Neuronal stem cell (in vitro differentiated cells): ENCODE measurements around the gene PDS5B.

Experiments
- DNase-seq: peaks from one replicate; pipeline ENCODE4 v3.0.0-alpha.2; 2013; ENCODE audit warnings: low spot score
- H2AFZ ChIP-seq: one replicate; pipeline ENCODE4 v1.6.1; 2013; ENCODE audit warnings: mild to moderate bottlenecking, low read length, inconsistent platforms
- H2AK5ac ChIP-seq: 2 replicates; pipeline ENCODE4 v1.6.1; 2013; ENCODE audit warnings: low read depth, mild to moderate bottlenecking, inconsistent platforms, low read length, moderate library complexity, mixed read lengths
- H2BK120ac ChIP-seq: 2 replicates; pipeline ENCODE4 v1.6.1; 2013; ENCODE audit warnings: low read depth, mild to moderate bottlenecking, inconsistent platforms, low read length, moderate library complexity, mixed read lengths
- H2BK12ac ChIP-seq: one replicate; pipeline ENCODE4 v1.6.1; 2013; ENCODE audit warnings: low read length, inconsistent platforms
- H2BK15ac ChIP-seq: 2 replicates; pipeline ENCODE4 v1.6.1; 2013; ENCODE audit warnings: mild to moderate bottlenecking, low read length, inconsistent platforms, mixed read lengths
- H2BK5ac ChIP-seq: one replicate; pipeline ENCODE4 v1.6.1; 2013; ENCODE audit warnings: inconsistent platforms, mild to moderate bottlenecking, low read length, moderate library complexity
- H3K14ac ChIP-seq: one replicate; pipeline ENCODE4 v1.6.1; 2013; ENCODE audit warnings: low read length, inconsistent platforms
- H3K18ac ChIP-seq: 2 replicates; pipeline ENCODE4 v1.6.1; 2013; ENCODE audit warnings: low read length, inconsistent platforms
- H3K23ac ChIP-seq: 2 replicates; pipeline ENCODE4 v1.6.1; 2013; ENCODE audit warnings: low read depth, mild to moderate bottlenecking, mixed read lengths, low read length, inconsistent platforms; ENCODE audit not compliant: poor library complexity
- H3K27ac ChIP-seq: replicated peaks from 3 replicates; pipeline ENCODE4 v1.5.1; 2013; ENCODE audit warnings: low read length, inconsistent platforms
- H3K27me3 ChIP-seq, 3 experiments: 2 replicates each; pipeline ENCODE4 v1.6.1; 2013; ENCODE audit warnings: low read length in 3 of 3, mild to moderate bottlenecking in 2 of 3, inconsistent platforms in 1 of 3, low read depth in 1 of 3, mixed read lengths in 1 of 3, moderate library complexity in 1 of 3; ENCODE audit not compliant: control insufficient read depth in 3 of 3, insufficient read depth in 3 of 3
- H3K36me3 ChIP-seq, 2 donors: replicated peaks in 1 of 2; 2 replicates each; pipeline ENCODE4 v1.6.1; 2013; ENCODE audit warnings: low read length in 2 of 2; ENCODE audit not compliant: control insufficient read depth in 2 of 2, insufficient read depth in 2 of 2
- H3K4ac ChIP-seq: 2 replicates; pipeline ENCODE4 v1.6.1; 2013; ENCODE audit warnings: inconsistent platforms, mild to moderate bottlenecking, low read length, moderate library complexity
- H3K4me1 ChIP-seq, 2 donors: 1 replicate in 1 of 2; 2 replicates in 1 of 2; pipeline ENCODE4 v1.6.1; 2013; ENCODE audit warnings: low read length in 2 of 2, low read depth in 1 of 2; ENCODE audit not compliant: control insufficient read depth in 2 of 2, insufficient read depth in 1 of 2
- H3K4me2 ChIP-seq: one replicate; pipeline ENCODE4 v1.6.1; 2013; ENCODE audit warnings: mild to moderate bottlenecking, low read length, inconsistent platforms; ENCODE audit not compliant: insufficient read depth, poor library complexity, severe bottlenecking
- H3K4me3 ChIP-seq, 2 donors: 2 replicates each; pipeline ENCODE4 v1.5.1; 2013; ENCODE audit warnings: low read length in 2 of 2, mild to moderate bottlenecking in 2 of 2, inconsistent platforms in 1 of 2, moderate library complexity in 1 of 2
- H3K79me1 ChIP-seq: one replicate; pipeline ENCODE4 v1.6.1; 2013; ENCODE audit warnings: low read depth, mild to moderate bottlenecking, inconsistent platforms, low read length, moderate library complexity
- H3K9ac ChIP-seq: one replicate; pipeline ENCODE4 v1.6.1; 2013; ENCODE audit warnings: mild to moderate bottlenecking, low read depth, low read length, inconsistent platforms; ENCODE audit not compliant: poor library complexity
- H3K9me3 ChIP-seq, 2 donors: replicated peaks in 1 of 2; 2 replicates each; pipeline versions ENCODE3 to v1.6.1; 2013; ENCODE audit warnings: low read length in 2 of 2, mild to moderate bottlenecking in 2 of 2, inconsistent platforms in 1 of 2, low read depth in 1 of 2, mixed read lengths in 1 of 2, moderate library complexity in 1 of 2; ENCODE audit not compliant: control insufficient read depth in 2 of 2, insufficient read depth in 1 of 2
- H4K8ac ChIP-seq: one replicate; pipeline ENCODE4 v1.6.1; 2013; ENCODE audit warnings: low read depth, mild to moderate bottlenecking, inconsistent platforms, low read length, moderate library complexity
- H4K91ac ChIP-seq: one replicate; pipeline ENCODE4 v1.6.1; 2013; ENCODE audit warnings: low read length, low read depth, mild to moderate bottlenecking, inconsistent platforms; ENCODE audit not compliant: poor library complexity
- WGBS, 2 donors: extraction: QIAGEN DNeasy Blood & Tissue Kit; methylation state at CpG; one replicate each; pipeline ENCODE4 v1.1.7; 2013; ENCODE audit warnings: missing lambda C conversion rate in 2 of 2, mixed read lengths in 1 of 2; ENCODE audit not compliant: insufficient read length in 2 of 2, insufficient replicate concordance in 1 of 2; ENCODE audit errors: extremely low coverage in 2 of 2; 5-methylcytosine and 5-hydroxymethylcytosine counted together

PDS5B gene

DNA sequence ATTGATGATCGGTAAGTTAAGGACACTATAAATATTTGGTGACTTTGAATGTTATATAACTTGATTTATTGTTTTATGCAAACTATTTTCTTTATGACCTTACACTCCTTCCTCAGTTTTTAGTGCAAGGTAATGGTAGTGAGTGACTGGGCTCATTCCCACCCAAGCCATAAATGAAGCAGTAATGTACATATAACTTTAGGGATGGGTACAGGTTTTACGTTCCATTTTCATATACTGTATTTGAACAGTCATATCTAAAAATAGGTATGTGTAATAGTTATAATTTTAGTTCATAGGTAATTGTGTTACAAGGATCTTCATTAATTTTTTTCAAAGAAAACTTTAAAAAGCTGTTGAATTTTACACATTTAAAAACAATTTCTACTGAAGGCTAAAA lies 101.0 kb downstream of the PDS5B start:
- DNase-seq, result no peak
- Histone ChIP-seq H3K27ac (no peak overlapping the region), H3K79me1 (no peaks in the 10 kb centered on the region), H3K18ac (no peak overlapping the region), H2BK5ac (no peak overlapping the region), H3K4me3 (no peak overlapping the region), H2AFZ (no peak overlapping the region), H4K8ac (no peak overlapping the region), H3K23ac (no peak overlapping the region), H3K4me2 (no peak overlapping the region), H3K4ac (no peak overlapping the region), H2AK5ac (no peak overlapping the region), H2BK15ac (no peak overlapping the region), H3K9ac (no peak overlapping the region), H4K91ac (no peak overlapping the region), H3K27me3 (no peaks in the 10 kb centered on the region), H3K36me3 (peaks cover 3 to 71% of the 10 kb centered on the region in 2 donors), H3K14ac (no peak overlapping the region), H2BK12ac (no peak overlapping the region), H2BK120ac (no peak overlapping the region), H3K9me3 (no peaks in the 10 kb centered on the region), H3K4me1 (no peaks in the 10 kb centered on the region)
- no CpG with 5 or more reads among the region's 2 CpGs for WGBS, 2 donors

DNA sequence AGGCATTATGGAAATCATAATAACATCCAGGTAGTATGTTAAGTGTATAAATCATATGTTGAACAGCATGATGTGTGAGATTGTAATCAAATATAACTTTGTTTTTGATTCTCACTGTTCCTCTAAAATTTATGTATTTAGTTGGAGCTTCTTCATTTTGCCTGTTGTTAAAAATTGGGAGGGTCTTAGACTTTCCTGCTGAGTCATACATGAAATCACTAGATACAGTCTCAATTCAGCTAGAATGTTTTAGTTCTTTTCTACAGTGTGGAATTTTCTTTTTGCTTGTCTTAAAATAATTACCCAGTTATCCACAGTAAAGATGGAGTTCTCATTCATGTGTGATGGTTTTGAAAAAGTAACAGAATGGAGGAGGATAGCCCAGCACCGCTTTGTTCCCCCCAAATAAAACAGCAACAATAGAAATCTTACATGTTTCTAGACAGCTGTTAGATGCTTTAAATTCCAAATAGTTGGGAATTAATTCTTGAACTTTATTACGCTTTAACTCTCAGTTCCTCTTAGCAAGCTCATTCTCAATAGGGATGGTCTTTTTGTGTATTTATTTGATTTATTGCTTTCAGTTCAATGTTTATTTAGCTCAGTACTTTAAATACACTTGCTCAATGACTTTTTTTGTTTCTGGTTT lies 109.5 kb downstream of the PDS5B start:
- H4K91ac ChIP-seq, result no peak overlapping the region
- no peak overlapping the region for H3K4me2 ChIP-seq
- no peak overlapping the region for H2BK5ac ChIP-seq
- H3K79me1 ChIP-seq, result no peaks in the 10 kb centered on the region
- H3K9ac ChIP-seq, result no peak overlapping the region
- WGBS, 2 donors, result no CpG with 5 or more reads among the region's 2 CpGs
- H3K23ac ChIP-seq, result no peak overlapping the region
- peaks cover 0 to 66% of the 10 kb centered on the region in 2 donors for H3K36me3 ChIP-seq
- no peak overlapping the region for H2BK15ac ChIP-seq
- no peaks in the 10 kb centered on the region for H3K27me3 ChIP-seq
- H3K9me3 ChIP-seq, result no peaks in the 10 kb centered on the region
- no peak overlapping the region for H3K4me3 ChIP-seq
- H4K8ac ChIP-seq, result no peak overlapping the region
- no peak overlapping the region for H3K4ac ChIP-seq
- H2BK12ac ChIP-seq, result no peak overlapping the region
- no peak for DNase-seq
- H3K27ac ChIP-seq, result no peak overlapping the region
- H2BK120ac ChIP-seq, result no peak overlapping the region
- H2AK5ac ChIP-seq, result no peak overlapping the region
- no peak overlapping the region for H2AFZ ChIP-seq
- no peaks in the 10 kb centered on the region for H3K4me1 ChIP-seq
- H3K18ac ChIP-seq, result no peak overlapping the region
- H3K14ac ChIP-seq, result no peak overlapping the region

DNA sequence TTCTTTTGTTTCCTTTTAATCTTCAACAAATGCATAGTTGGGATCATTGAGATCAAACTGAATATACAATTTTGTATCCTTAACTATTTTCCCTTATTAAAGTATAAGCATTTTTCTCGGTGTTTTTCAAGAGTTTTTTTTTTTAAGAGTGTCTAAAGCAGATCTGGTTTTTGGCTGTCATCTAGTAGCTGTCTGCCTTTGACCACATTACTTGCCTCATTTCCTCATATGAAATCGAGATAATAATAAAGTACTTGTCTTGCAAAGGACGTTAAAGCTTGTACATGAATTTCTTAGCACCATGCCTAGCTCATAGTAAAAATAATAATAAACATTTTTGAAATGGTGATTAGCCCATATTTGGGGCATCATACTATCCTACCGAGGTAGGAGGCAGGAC lies 121.2 kb downstream of the PDS5B start:
- WGBS, 2 donors, result no CpG with 5 or more reads among the region's 4 CpGs
- H2BK12ac ChIP-seq, result no peak overlapping the region

DNA sequence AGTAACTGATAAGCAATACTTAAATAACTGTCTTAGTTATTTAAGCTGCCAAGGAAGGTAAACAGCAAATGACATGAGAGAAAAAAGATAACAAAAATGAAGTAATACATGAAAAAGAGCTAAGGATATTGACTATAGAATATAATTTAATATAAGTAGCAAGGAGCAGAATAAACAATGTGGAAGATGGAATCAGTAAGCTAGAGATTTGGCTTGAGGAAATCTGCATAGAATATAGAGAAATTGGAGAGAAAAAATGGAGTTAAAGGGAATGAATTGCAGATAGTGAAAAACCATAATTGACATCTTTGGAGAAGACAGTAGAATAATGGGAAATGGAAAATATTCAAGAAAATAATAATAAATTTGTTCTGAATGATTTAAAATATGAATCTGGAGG lies 127.1 kb downstream of the PDS5B start:
- no peak overlapping the region for H3K27ac ChIP-seq
- H2BK120ac ChIP-seq, result no peak overlapping the region
- H3K9ac ChIP-seq, result no peak overlapping the region
- H4K8ac ChIP-seq, result no peak overlapping the region
- peaks cover 13 to 72% of the 10 kb centered on the region in 2 donors for H3K36me3 ChIP-seq
- no peaks in the 10 kb centered on the region for H3K79me1 ChIP-seq
- DNase-seq, result no peak
- no peaks in the 10 kb centered on the region for H3K27me3 ChIP-seq
- no peak overlapping the region for H3K4me2 ChIP-seq
- H4K91ac ChIP-seq, result no peak overlapping the region
- H2AFZ ChIP-seq, result no peak overlapping the region
- no peak overlapping the region for H2BK5ac ChIP-seq
- H3K4me3 ChIP-seq, result no peak overlapping the region
- H3K4me1 ChIP-seq, result no peaks in the 10 kb centered on the region
- H3K9me3 ChIP-seq, result peaks cover 3 to 36% of the 10 kb centered on the region in 2 donors
- no peak overlapping the region for H2BK15ac ChIP-seq
- H3K4ac ChIP-seq, result no peak overlapping the region
- H3K23ac ChIP-seq, result no peak overlapping the region
- H3K14ac ChIP-seq, result no peak overlapping the region
- no peak overlapping the region for H2BK12ac ChIP-seq
- no peak overlapping the region for H2AK5ac ChIP-seq
- no peak overlapping the region for H3K18ac ChIP-seq

More for the DNA sequence above, 121.2 kb downstream of the PDS5B start:
- no peak overlapping the region for H3K4ac ChIP-seq
- H3K27me3 ChIP-seq, result no peaks in the 10 kb centered on the region
- no peak overlapping the region for H3K23ac ChIP-seq
- H2BK5ac ChIP-seq, result no peak overlapping the region
- no peak overlapping the region for H3K4me3 ChIP-seq
- no peak overlapping the region for H2AK5ac ChIP-seq
- H3K9me3 ChIP-seq, result peaks cover 1 to 9% of the 10 kb centered on the region in 2 donors
- no peak overlapping the region for H4K8ac ChIP-seq
- H2BK120ac ChIP-seq, result no peak overlapping the region
- no peak overlapping the region for H3K9ac ChIP-seq
- H4K91ac ChIP-seq, result no peak overlapping the region
- no peak overlapping the region for H3K18ac ChIP-seq
- no peaks in the 10 kb centered on the region for H3K4me1 ChIP-seq
- H3K27ac ChIP-seq, result no peak overlapping the region
- no peak overlapping the region for H3K14ac ChIP-seq
- H3K4me2 ChIP-seq, result no peak overlapping the region
- no peaks in the 10 kb centered on the region for H3K79me1 ChIP-seq
- no peak overlapping the region for H2BK15ac ChIP-seq
- DNase-seq, result no peak
- H3K36me3 ChIP-seq, result peaks cover 9 to 95% of the 10 kb centered on the region in 2 donors
- no peak overlapping the region for H2AFZ ChIP-seq
